ENCODE data around the gene RBMS3.

DNA sequence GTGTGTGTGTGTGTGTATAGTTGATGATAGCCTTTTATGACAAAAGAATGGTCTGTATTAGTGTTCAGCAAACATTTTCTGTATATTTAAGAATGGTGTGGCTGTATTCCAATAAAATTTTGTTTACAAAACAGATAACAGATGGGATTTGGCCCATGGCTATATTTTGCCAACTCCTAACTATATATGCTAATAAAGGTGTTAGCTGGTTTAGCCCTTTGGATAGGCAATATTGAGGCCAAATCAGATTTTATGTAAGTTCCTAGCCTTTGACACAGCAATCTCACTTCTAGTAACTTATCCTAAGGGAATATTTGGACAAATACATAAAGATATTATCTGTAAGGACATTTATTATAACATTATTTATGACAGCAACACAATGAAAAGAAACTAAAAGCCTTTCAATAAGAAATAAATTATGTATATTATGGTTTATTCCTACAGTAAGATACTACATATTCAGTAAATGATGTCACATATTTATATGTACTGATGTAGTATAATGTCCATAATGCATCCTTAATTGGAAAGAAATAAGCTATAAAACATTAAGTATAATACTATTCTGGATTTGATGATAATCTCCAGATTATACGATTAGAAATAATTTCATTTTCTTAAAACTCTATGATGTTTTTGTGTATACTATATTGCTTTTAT, 264.0 kb downstream of the RBMS3 start:
- TF ChIP-seq NFRKB (IDR thresholded peaks at IDR 0.05) (no peak), HDGF (IDR thresholded peaks at IDR 0.05; ENCODE audit: borderline replicate concordance) (no peak)
- TF ChIP-seq, protein P1, sequence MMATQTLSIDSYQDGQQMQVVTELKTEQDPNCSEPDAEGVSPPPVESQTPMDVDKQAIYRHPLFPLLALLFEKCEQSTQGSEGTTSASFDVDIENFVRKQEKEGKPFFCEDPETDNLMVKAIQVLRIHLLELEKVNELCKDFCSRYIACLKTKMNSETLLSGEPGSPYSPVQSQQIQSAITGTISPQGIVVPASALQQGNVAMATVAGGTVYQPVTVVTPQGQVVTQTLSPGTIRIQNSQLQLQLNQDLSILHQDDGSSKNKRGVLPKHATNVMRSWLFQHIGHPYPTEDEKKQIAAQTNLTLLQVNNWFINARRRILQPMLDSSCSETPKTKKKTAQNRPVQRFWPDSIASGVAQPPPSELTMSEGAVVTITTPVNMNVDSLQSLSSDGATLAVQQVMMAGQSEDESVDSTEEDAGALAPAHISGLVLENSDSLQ (IDR thresholded peaks at IDR 0.05): no peak

All from HEK293T (cell line).